ENCODE data around the gene NKAIN4. TPM values are rescaled to one million over a fixed set of nuclear protein-coding genes. Genes with fewer than 3 reads are reported as not detected.
A peak's percentile ranks its signal among the peaks of the same experiment; 100 is the strongest.

Gene NKAIN4
- total RNA-seq, 4 donors from 2014 or later, result not detected

DNA sequence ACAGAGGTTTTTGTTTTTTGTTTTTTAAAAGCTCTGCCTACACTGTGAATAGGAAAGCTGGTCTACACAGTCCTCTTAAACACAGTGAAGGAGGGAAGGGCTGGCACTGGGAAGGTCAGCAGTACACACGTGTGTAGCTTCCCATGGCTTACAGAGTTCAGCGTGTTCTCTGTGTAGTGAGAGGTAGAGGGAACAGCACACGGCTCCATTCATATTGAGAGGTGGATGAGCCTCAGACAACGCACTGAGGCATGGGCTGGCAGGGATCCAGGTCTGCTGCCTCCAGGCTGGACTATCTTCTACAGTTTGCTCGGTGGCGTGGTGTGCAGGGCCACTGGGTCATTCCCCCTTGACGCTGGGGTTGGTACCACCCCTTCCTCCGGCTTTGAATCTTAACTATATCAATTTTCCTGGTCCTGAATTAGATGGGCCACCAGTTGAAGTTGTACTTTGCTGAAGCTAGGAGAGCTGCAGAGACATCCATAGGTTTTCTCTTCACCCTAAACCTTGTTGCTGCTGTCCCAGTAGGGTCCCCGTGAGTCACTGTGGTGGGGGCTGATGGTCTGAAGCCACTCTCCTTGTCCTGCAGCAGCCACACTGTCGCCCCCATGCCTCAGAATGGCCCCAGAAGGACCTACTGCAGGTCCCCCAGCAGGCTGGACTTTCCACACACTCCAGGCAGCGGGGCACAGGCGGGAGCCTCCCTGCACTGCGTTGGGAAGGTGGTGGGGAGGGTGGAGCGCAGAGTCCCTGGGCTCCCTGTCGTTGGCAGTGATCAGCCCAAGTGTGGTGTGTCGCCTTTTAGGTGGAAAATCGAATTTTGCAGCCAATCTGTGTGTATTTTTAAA is 20.3 kb upstream of the NKAIN4 start:
- TF ChIP-seq, protein P1, sequence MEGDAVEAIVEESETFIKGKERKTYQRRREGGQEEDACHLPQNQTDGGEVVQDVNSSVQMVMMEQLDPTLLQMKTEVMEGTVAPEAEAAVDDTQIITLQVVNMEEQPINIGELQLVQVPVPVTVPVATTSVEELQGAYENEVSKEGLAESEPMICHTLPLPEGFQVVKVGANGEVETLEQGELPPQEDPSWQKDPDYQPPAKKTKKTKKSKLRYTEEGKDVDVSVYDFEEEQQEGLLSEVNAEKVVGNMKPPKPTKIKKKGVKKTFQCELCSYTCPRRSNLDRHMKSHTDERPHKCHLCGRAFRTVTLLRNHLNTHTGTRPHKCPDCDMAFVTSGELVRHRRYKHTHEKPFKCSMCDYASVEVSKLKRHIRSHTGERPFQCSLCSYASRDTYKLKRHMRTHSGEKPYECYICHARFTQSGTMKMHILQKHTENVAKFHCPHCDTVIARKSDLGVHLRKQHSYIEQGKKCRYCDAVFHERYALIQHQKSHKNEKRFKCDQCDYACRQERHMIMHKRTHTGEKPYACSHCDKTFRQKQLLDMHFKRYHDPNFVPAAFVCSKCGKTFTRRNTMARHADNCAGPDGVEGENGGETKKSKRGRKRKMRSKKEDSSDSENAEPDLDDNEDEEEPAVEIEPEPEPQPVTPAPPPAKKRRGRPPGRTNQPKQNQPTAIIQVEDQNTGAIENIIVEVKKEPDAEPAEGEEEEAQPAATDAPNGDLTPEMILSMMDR (IDR thresholded peaks at IDR 0.05), result no peak
- ATAC-seq (ENCODE audit: low FRiP score), result no peak
- DNase-seq (ENCODE audit: low spot score), result no peak

GRCh38 chr20:63273635-63274380 is 19.5 kb upstream of the NKAIN4 start:
- DNase-seq (ENCODE audit: low spot score) (no peak), ATAC-seq (ENCODE audit: low FRiP score) (no peak)
- TF ChIP-seq, protein P1 (IDR thresholded peaks at IDR 0.05), result no peak

DNA sequence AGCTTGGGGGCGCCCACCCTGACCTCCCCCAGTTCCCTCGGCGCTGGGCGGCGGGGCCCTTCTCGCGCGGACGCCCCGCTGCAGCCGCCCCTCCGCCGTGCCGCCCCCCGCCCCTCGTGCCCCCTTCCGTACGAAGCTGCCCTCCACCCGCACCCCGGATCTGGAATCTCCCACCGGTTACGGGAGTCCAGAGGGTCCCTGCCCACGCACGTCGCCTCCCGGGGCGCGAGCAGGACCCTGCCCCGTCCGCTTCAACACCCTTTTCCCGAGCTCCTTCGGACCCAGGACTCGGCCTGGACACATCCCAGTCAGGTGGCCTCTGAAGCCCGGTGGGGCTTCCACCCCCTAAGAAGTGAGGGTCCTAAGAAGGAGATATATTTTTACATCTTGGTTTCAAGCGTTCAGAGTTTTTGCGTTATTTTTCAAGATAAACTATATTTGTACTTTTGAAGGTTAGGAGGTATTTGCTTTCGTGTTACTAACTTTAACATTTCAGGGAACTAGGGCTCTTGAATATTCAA is 18.9 kb upstream of the NKAIN4 start:
- no peak for DNase-seq (ENCODE audit: low spot score)
- TF ChIP-seq, protein P1 (IDR thresholded peaks at IDR 0.05), result no peak
- no peak for ATAC-seq (ENCODE audit: low FRiP score)

DNA sequence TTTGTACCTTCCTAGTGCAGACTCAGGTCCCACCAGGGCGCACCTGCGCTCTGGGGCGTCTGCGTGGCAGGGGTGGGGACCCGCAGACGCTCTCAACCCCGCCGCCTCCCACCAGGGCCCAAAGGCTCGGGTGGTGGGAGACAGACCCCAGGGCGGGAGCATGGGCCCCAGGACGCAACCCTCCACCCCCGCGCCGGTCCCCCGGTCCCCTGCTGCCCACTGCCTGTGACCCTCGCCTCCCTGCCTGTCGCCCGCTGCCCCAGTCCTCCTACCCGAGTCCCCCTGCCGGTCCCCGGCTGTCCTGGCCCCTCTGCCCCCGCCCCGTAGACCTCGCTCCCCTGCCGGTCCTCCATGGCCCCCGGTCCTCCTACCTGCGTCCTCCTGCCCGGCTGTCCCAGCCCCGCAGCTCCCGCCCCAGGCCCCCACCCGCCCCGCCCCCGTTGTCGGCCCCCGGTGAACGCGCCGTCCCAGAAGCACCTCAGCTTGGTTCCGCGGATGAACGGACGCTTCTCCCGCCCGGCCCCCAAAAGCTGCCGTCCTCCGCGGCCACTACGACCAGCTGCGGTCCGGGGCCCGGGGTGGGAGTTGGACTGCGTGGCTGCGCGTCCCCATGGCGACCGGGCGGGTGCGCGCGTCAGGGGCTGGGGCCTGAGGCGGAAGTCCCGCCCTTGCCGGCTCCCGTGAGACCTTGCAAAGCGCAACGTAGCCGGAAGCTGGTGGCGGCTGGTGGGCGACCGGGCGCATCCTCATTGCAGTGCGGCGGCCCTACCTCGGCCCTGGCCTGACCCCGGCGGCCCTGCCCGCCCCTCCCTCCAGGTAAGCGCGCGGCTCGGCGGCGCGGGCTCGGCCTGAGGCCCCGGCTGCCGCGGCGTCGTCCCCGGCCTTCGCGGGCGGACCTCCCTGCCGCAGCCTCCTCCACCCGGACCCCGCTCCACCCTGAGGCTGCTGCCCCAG is 18.1 kb upstream of the NKAIN4 start, which contains the start of gene ARFGAP1:
Gene ARFGAP1, plus strand, starts transcription at position 709 of the 954 bp plus-strand sequence. CDS start 2,768 bp downstream, outside the sequence.
- ATAC-seq (ENCODE audit: low FRiP score) (peak; percentile 88), DNase-seq (ENCODE audit: low spot score) (peak; percentile 69)
- TF ChIP-seq, protein P1 (IDR thresholded peaks at IDR 0.05), result no peak

- ATAC-seq (ENCODE audit: low FRiP score), result no peak
- no peak for DNase-seq (ENCODE audit: low spot score)
- TF ChIP-seq, protein P1 (IDR thresholded peaks at IDR 0.05), result no peak
Observed at GRCh38 chr20:63270606-63271325, 16.5 kb upstream of the NKAIN4 start.

DNA sequence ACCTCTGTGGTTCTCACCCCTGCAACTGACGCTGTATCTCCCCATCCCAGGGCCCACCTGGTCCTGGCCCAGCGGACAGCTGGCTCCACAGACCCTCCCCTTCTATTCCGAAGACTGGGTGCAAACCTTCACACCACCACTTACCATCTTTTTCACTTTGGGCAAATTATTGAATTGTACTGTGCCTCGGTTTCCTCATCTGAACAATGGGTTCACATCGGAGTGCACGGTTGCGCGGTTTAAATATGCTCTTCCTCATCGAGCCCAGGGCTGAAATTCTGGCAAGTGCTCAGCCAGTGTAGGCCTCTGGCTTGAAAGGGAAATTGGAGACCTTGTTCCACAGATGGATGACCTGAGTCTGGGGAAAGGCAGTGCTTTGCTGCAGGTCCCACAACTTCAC is 15.5 kb upstream of the NKAIN4 start:
- no peak for DNase-seq (ENCODE audit: low spot score)
- TF ChIP-seq, protein P1 (IDR thresholded peaks at IDR 0.05), result no peak

More for the DNA sequence above, 15.5 kb upstream of the NKAIN4 start:
- ATAC-seq (ENCODE audit: low FRiP score), result no peak

Data from omental fat pad (tissue), 4 donors.